GM19035 (cell line): Measurements from ENCODE around the gene CAMK1D.
A peak's percentile ranks its signal among the peaks of the same experiment; 100 is the strongest.
"Not testable (repeated sequence)": the region's sequence is repeated elsewhere in the genome, so short reads cannot be mapped to it uniquely, and the experiment has no call there.

ENCODE experiments used
- ATAC-seq: cut with Tn5 transposase; IDR thresholded peaks from one replicate; pipeline ENCODE4 v1.9.1; 2021; ENCODE audit not compliant: unreplicated experiment

CAMK1D gene

DNA sequence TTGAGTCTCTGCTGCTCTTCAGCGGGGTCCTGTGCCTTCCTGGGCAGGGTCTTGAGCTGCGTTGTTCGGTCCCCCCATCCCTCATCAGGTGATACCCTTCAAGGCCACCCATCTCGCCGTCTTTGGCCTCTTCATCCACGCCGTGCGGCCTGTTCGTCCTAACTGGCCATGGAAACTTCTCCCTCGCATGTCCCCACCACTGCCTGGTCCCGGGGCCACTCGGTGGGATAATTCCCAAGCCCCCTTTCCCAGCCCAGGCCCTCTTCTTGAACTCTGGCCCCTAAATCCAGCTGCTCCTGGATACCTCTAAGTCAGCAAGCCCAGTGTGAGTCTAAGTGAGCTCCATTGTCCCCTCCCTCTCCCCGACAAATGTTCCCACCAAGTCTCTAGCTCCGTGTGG lies 74.5 kb downstream of the CAMK1D start:
- no peak for ATAC-seq

DNA sequence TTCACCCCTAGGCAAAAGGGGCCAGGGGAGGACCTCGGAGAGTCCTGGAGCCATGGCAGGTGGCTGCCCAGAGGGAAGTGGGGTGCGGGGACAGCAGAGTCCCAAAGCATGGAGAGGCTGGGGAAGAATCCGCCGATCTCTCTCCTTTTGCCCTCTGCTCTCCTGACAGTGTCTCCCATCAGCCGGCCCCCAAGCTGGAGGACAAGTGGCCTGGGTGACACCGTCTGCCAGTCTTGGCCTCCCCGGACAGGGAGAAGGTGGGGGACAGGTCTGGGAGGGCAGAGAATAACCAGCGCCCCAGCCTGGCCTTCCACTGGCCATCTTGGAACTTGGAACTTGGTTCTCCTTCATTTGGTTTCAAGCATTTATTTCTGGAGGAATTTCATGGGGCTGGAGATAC lies 77.9 kb downstream of the CAMK1D start:
- no peak for ATAC-seq

DNA sequence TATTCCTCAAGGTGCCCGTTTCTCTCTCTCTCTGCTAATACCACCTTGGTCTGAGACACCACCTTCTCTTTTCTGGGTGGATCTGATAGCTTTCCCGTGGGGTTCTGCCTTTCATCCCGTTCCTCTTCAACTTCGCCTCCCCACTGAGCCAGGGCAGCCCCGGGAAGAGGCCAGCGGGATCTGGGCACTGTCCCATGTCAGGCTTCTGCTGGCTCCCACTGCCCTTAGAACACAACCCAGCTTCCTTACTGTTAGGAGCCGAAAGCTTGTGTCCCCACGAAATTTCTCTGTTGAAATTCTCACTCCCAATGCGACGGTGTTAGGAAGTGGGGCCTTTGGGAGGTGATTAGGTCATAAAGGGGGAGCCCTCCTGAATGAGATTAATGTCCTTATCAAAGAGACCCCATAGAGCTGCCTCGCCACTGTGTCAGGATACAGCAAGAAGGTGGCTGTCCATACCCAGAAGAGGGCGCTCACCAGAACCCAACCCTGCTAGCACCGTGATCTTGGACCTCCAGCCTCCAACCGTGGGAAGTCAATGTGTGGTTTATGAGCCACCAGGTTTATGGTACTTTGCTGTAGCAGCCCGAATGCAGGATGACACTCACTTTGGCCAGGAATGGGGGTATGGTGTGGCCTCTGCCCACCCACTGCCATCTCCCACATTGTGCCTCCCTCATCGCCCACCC lies 79.2 kb downstream of the CAMK1D start:
- no peak for ATAC-seq

DNA sequence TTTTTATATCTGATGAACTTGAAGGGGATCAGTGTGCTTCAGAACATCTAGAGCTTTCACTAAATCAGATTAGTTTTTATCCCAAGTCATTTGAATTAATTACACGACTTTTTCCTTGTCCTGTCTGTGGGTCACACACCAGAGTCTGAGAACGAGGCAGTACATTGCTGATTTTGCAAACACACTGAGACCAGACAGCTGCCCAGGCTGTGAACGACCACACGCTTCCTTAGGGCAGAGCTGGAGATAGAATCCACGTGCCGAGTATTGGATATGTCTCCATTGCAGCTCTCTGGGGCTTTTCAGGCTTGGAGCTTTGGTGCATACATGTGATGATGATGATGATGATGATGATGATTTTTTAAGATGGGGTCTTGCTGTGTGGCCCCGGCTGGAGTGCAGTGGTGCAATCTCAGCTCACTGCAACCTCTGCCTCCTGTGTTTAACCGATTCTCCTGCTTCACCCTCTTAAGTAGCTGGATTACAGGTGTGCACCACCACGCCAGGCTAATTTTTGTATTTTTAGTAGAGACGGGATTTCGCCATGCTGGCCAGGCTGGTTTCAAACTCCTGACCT lies 81.1 kb downstream of the CAMK1D start:
- ATAC-seq: no peak

DNA sequence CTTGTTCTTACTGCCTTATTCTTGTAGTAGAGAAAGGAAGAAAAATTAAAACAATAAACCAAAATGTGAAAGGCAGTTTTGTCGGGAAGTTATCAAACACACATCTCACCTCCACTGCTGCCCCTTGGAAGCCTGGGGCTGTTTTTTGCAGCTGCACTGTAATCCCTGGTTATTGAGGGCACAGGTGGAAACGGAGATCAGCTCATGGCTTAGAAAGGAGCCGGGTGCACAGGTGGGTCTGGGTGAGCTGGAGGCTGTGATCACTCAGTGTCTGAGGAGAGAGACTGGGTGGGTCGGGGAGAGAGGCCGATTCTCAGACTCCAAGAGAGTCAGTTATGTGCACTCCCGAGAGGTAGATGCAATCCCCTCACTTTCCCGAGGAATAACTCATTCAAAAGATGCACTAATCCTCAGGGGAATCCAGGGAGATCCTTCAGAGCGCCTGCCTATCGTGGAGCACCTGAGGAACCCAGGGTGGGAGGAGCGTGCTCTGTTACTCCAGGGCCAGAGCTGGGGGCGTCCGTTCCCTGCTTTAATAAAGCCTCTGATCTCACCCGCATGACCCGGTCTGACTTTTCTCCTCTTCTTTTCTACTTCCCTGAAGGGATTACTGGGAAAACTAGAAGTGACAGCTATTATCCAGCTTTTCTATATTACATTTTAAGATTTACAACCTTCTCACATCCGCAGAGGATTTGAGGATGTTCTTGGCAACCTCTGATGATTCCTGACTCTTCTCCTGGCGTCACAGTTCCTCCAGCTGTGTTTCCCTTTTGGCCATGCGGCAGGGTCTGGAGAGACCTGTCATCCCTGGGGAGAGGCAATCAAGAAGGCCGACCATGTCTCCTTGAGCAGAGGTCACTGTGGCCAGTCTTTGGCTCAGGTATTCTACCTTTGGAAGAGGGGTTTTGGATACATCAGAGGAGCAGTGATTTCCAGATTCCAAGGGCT lies 82.1 kb downstream of the CAMK1D start:
- ATAC-seq: no peak

DNA sequence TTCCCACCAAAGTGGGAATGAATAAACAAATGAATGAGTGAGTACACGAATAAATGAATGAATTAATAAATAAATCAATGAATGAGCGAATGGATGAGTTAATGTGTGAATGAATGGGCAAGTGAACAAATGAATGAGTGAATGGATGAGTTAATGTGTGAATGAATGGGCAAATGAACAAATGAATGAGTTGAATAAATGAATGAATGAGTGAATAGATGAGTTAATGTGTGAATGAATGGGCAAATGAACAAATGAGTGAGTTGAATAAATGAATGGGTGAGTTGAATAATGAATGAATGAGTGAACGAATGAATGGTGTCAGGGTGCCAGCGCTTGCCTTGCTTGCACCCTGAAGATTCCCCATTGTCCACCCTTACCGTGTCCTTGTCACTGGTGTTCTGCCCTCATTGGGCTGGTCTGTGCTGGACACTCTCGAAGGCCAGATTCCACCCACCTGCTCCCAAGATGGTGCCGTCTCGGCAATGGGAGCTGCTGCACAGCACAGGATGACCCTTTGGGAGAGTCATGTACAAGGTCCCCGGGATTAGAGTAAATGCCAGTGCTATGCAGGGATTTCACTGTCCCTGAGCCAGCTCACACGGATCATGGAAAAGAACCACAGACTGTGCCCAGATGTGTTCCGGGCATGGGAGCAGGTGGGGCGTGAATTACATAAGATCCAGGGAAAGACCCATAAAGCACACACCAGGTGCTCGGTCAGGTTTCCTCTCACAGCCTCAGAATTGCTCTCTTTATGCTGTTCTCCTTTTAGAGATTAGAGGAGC lies 83.2 kb downstream of the CAMK1D start:
- ATAC-seq: no peak

- no peak for ATAC-seq
These were observed 84.9 kb downstream of the CAMK1D start for GRCh38 chr10:12434277-12434676.

DNA sequence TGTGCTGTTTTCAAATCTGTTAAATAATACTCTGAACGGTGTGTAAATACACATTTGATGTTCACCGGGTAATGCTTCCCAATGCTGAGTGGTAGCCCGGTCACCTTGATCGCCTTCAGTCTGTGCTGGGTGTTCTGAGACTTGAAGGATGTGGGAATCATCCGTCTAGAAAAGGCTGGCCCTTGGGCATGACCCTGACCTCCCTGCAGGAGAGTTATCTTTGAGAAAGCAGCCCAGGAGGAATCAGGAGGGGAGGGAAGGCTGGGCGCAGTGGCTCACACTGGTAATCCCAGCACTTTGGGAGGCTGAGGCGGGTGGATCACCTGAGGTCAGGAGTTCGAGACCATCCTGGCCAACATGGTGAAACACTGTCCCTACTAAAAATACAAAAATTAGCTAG lies 85.3 kb downstream of the CAMK1D start:
- not testable (repeated sequence) for ATAC-seq

GRCh38 chr10:12435348-12435747 lies 86.0 kb downstream of the CAMK1D start:
- ATAC-seq: no peak

DNA sequence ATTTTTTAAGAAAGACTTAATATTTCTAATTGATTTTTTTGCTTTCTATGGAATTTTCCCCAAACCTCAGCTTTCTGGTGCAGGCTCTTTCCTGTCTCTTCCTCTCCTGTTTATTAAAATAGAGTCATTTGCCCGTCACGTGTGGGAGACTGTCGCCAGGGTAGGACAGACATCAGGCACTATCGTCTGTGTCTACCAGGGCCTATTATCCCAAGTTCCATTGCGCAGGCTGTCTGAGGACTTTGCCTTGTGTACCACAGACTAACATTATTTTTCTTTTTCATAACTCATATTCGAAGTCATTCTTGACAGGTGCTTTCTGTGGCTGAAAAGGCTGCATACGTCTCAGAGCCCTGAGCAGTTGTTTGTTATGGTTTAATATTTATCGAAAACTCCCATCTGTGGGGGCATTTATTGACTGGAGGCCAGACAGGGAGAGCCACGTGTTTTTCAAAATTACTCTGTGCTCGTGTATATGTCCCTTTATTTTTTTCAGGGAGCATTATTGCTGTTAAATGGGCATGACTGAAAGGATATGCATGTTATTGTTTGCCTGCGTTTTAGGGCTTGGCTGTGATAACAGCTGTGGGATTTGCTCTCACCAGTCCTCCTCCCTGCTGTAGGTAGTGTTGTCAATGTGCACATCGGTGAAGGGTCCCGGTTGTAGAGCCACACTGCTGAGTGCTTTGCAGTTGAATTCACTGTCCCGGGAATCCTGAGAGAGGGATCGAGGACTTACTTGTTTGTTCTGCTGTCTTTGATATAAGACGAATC lies 89.8 kb downstream of the CAMK1D start:
- ATAC-seq: no peak

GRCh38 chr10:12439767-12440166 lies 90.4 kb downstream of the CAMK1D start:
- not testable (repeated sequence) for ATAC-seq

DNA sequence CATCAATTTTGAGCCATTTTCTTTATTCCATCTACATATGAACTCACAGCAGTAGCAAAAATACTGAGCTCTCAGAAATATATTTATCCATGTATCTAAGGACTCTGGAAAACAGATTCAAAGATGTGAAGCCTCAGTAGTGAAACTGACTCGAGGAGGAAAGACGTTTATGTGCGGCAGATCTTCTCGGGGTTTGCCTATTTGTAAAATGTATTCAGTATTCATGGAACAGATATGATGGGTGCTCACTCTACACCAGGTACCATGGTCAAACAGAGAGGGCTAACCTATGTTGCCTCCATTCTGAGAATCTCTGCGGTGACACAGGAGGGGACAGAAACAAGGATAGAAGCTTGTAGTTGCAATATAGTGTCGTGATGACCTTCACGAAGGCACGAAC lies 93.7 kb downstream of the CAMK1D start:
- ATAC-seq: no peak

GRCh38 chr10:12444981-12445700 lies 95.8 kb downstream of the CAMK1D start:
- no peak for ATAC-seq

GRCh38 chr10:12445701-12446334 lies 96.5 kb downstream of the CAMK1D start:
- no peak for ATAC-seq

- ATAC-seq: no peak
These were observed 99.0 kb downstream of the CAMK1D start for GRCh38 chr10:12448340-12448728.

DNA sequence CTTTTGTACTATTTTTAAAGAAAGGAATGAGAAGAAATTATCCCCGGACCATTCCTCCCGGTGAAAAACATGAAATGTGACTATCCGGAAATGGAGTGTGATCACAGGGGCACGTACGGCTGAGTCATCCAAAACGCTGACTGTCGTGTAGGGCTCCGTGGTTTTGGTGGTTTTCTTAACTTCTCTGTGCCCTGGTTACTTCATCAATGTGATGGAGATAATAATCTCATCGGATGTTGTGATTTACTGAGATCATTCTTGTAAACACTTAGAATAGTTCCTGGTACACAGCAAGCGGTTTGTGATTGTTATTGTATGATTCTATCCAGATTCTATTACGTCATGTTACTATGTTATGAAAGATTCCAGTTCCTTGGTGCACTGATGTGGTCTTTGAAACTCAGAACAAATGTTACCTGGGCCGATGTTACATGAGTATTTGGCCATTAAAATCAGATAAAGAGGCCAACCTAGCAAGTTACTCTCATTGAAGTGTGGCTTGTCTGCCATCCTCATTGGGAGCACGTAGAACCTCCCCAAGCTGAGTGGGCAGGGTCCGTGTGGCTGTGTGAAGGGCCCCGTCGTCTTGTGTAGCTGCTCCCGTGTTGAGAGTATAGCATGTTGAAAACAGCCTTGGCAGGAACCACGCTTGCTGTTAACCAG lies 99.5 kb downstream of the CAMK1D start:
- peak; percentile 82 for ATAC-seq

DNA sequence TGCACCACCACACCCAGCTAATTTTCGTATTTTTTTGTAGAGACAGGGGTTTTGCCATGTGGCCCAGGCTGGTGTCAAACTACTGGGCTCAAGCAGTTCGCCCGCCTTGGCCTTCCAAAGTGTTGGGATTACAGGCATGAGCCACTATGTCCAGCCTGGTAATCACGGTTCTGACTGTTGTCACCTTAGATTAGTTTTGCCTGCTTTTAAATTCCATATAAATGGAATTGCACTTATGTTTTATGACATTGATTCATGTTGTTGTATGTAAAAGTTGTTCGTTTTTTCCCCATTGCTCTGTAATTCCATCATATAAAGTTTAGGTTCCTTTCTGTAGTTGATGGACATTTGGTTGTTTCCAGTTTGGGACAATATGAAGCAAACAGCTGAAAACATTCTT lies 106.0 kb downstream of the CAMK1D start:
- no peak for ATAC-seq

GRCh38 chr10:12455766-12456165 lies 106.4 kb downstream of the CAMK1D start:
- ATAC-seq: no peak

DNA sequence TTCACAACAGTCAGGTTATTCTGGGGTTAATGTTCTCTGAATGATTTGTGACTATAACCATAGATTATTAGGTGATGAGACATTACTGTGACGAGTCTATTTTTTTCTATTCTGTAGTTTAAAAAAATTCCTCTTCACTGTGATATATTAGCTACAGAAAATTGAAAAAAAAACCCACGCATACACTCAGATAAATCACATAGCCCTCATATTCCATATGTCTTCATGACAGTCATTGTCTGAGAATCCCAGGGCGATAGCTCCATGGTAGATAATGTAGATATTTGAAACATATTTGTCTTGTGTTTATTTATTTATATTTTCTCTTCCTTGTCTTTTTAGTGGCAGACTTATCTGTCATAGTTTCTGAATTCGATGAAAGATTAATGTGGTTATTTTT lies 110.0 kb downstream of the CAMK1D start:
- ATAC-seq: no peak
